ENCODE measurements around the gene BMP6. TPM values are rescaled to one million over a fixed set of nuclear protein-coding genes. Genes with fewer than 3 reads are reported as not detected.

Gene BMP6
- total RNA-seq, 1 experiment from 2014 or later, result 13.6 TPM

DNA sequence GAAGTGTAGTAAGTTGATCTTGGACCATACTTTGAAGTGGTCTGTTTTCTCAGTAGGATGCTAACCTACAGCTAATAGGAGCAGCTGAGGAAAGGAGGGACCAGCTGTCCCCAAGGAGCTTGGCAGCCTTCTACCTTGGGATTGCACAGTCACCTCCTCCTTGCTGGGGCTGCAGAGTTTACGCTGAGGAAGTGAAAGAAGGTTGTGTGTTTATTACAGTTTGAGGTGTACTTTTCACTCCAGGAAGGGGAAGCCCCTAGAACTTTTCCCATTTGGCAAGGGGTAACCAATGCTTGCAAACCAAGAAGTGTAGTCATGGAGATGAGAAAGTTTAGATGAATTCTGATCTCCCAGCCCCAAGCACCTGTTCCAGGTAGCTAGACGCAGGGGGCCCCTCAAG lies 58.8 kb downstream of the BMP6 start:
- DNase-seq (ENCODE audit: low read depth, low spot score) (no peak), ATAC-seq (no peak)
- TF ChIP-seq, protein P1, sequence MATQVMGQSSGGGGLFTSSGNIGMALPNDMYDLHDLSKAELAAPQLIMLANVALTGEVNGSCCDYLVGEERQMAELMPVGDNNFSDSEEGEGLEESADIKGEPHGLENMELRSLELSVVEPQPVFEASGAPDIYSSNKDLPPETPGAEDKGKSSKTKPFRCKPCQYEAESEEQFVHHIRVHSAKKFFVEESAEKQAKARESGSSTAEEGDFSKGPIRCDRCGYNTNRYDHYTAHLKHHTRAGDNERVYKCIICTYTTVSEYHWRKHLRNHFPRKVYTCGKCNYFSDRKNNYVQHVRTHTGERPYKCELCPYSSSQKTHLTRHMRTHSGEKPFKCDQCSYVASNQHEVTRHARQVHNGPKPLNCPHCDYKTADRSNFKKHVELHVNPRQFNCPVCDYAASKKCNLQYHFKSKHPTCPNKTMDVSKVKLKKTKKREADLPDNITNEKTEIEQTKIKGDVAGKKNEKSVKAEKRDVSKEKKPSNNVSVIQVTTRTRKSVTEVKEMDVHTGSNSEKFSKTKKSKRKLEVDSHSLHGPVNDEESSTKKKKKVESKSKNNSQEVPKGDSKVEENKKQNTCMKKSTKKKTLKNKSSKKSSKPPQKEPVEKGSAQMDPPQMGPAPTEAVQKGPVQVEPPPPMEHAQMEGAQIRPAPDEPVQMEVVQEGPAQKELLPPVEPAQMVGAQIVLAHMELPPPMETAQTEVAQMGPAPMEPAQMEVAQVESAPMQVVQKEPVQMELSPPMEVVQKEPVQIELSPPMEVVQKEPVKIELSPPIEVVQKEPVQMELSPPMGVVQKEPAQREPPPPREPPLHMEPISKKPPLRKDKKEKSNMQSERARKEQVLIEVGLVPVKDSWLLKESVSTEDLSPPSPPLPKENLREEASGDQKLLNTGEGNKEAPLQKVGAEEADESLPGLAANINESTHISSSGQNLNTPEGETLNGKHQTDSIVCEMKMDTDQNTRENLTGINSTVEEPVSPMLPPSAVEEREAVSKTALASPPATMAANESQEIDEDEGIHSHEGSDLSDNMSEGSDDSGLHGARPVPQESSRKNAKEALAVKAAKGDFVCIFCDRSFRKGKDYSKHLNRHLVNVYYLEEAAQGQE (IDR thresholded peaks at IDR 0.05; ENCODE audit: insufficient read depth in 1 of 2, low read depth in 2 of 2, low read length in 1 of 2), result no peak
- TF ChIP-seq TCF7L2 (IDR thresholded peaks at IDR 0.05; ENCODE audit: low read depth, low read length), result no peak
- no peak for TF ChIP-seq POLR2AphosphoS5 (IDR thresholded peaks at IDR 0.05; ENCODE audit: low read depth, low read length)
- TF ChIP-seq SIN3A (IDR thresholded peaks at IDR 0.05; ENCODE audit: borderline replicate concordance, insufficient read depth, low read depth, low read length), result no peak
- TF ChIP-seq, protein P2, sequence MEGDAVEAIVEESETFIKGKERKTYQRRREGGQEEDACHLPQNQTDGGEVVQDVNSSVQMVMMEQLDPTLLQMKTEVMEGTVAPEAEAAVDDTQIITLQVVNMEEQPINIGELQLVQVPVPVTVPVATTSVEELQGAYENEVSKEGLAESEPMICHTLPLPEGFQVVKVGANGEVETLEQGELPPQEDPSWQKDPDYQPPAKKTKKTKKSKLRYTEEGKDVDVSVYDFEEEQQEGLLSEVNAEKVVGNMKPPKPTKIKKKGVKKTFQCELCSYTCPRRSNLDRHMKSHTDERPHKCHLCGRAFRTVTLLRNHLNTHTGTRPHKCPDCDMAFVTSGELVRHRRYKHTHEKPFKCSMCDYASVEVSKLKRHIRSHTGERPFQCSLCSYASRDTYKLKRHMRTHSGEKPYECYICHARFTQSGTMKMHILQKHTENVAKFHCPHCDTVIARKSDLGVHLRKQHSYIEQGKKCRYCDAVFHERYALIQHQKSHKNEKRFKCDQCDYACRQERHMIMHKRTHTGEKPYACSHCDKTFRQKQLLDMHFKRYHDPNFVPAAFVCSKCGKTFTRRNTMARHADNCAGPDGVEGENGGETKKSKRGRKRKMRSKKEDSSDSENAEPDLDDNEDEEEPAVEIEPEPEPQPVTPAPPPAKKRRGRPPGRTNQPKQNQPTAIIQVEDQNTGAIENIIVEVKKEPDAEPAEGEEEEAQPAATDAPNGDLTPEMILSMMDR (IDR thresholded peaks at IDR 0.05), result no peak
- ChIA-PET POLR2A (no interaction called here), CTCF (no interaction called here)
- in situ Hi-C loops (cut with HindIII; ENCODE audit: low pct_unique_long_range_greater_than_20kb, low sequenced_read_pairs) (no loop called here), intact Hi-C loops (cut with micrococcal nuclease; ENCODE audit: unreplicated experiment) (no loop called here)
- H3K9me3 ChIP-seq (ENCODE audit: control insufficient read depth, insufficient read depth, low read depth, low read length), result no peaks in the 10 kb centered on the region
- no peak overlapping the region for H3K4me3 ChIP-seq (ENCODE audit: low read depth in 2 of 2, low read length in 2 of 2)
- H3K36me3 ChIP-seq (ENCODE audit: control insufficient read depth, insufficient read depth, low read length), result no peaks in the 10 kb centered on the region
- no peaks in the 10 kb centered on the region for H3K4me1 ChIP-seq (ENCODE audit: control insufficient read depth, insufficient read depth, low read length)
- H3K27me3 ChIP-seq (ENCODE audit: control insufficient read depth, insufficient read depth, low read length), result no peaks in the 10 kb centered on the region
- BruUV-seq (replicated peaks), result no TSS peak
- H3K27ac ChIP-seq (ENCODE audit: low read length), result no peak overlapping the region

DNA sequence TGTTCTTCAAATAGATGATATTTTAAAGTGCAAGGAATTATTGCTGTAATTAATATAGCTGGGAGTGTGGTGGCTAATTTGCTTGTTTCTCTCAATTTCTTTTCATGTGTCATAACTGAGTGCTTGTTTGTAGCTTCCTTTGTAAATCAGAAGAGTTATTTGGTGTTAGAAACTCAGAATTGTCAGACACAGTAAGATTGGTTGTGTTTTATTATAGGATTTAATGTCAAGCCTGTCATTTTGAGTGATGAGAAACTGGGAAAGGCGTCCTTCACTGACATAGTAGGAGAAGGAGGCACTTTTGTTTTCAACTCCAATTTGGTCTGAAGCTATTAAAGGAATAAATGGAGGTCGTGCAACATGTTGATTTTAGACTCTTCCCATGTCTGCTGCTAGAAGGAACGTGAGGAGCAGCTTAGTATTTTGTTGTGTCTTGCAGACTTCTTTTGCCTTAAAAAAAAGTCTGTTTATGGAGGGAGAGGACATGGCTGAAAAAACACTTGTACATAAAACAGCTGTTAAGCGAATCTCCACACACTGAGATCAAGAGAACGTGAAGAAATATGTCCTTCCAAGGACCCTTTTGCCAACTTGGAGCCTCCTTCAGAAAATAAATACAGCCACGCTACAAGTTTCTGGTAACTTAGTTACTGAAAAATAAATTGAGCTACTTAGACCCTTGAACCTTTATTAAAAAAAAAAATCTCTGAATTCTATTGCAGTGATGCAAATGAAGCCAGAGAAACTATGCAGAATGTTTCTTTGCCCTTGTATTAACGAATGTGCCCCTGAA lies 59.5 kb downstream of the BMP6 start:
- intact Hi-C loops (cut with micrococcal nuclease; ENCODE audit: unreplicated experiment), result no loop called here
- no peak for ATAC-seq
- CTCF ChIA-PET, result no interaction called here

More for the DNA sequence above, 59.5 kb downstream of the BMP6 start:
- POLR2A ChIA-PET, result no interaction called here
- Histone ChIP-seq H3K27ac (ENCODE audit: low read length) (no peak overlapping the region), H3K4me1 (ENCODE audit: control insufficient read depth, insufficient read depth, low read length) (no peaks in the 10 kb centered on the region), H3K36me3 (ENCODE audit: control insufficient read depth, insufficient read depth, low read length) (no peaks in the 10 kb centered on the region), H3K27me3 (ENCODE audit: control insufficient read depth, insufficient read depth, low read length) (no peaks in the 10 kb centered on the region), H3K4me3 (ENCODE audit: low read depth in 2 of 2, low read length in 2 of 2) (no peak overlapping the region), H3K9me3 (ENCODE audit: control insufficient read depth, insufficient read depth, low read depth, low read length) (no peaks in the 10 kb centered on the region)
- no TSS peak for BruUV-seq (replicated peaks)
- DNase-seq (ENCODE audit: low read depth, low spot score), result no peak
- in situ Hi-C loops (cut with HindIII; ENCODE audit: low pct_unique_long_range_greater_than_20kb, low sequenced_read_pairs), result no loop called here
- no peak for TF ChIP-seq SIN3A (IDR thresholded peaks at IDR 0.05; ENCODE audit: borderline replicate concordance, insufficient read depth, low read depth, low read length)
- no peak for TF ChIP-seq POLR2AphosphoS5 (IDR thresholded peaks at IDR 0.05; ENCODE audit: low read depth, low read length)
- TF ChIP-seq, protein P2 (IDR thresholded peaks at IDR 0.05), result no peak
- TF ChIP-seq, protein P1 (IDR thresholded peaks at IDR 0.05; ENCODE audit: insufficient read depth in 1 of 2, low read depth in 2 of 2, low read length in 1 of 2), result no peak
- no peak for TF ChIP-seq TCF7L2 (IDR thresholded peaks at IDR 0.05; ENCODE audit: low read depth, low read length)
